WTC11 (cell line): ENCODE results near the gene IL34. TPM values are rescaled to one million over a fixed set of nuclear protein-coding genes. Genes with fewer than 3 reads are reported as not detected.

Experiments
- ATAC-seq: fragments of 200-7000 bp; cut with Tn5 transposase; 2 replicates; pipeline ENCODE4 v1.10.0; 2021; ENCODE audit warnings: mild to moderate bottlenecking, moderate library complexity
- CTCF ChIA-PET: fragments of 300-600 bp; sonication (Branson Sonifier 250); formaldehyde crosslinking; loops from one replicate; lab custom pipeline; 2021; ENCODE audit warnings: antibody characterized with exemption; lab: Charles Lee
- POLR2A ChIA-PET: fragments of 350-600 bp; sonication (Branson Sonifier 250); formaldehyde crosslinking; loops from one replicate; lab custom pipeline; 2021; ENCODE audit warnings: antibody characterized with exemption; lab: Charles Lee
- DNase-seq: peaks from one replicate; pipeline ENCODE4 v3.0.0; 2021; ENCODE audit warnings: low spot score
- H3K27ac Mint-ChIP-seq: 2 replicates; pipeline ENCODE4 v1.8.0; 2021; ENCODE audit warnings: mixed read lengths
- H3K27me3 Mint-ChIP-seq: 2 replicates; pipeline ENCODE4 v1.8.0; 2021; ENCODE audit warnings: low read depth, mild to moderate bottlenecking, moderate library complexity, mixed read lengths
- H3K36me3 Mint-ChIP-seq: 2 replicates; pipeline ENCODE4 v1.8.0; 2021; ENCODE audit warnings: mixed read lengths
- H3K4me1 Mint-ChIP-seq: 2 replicates; pipeline ENCODE4 v1.8.0; 2022; ENCODE audit warnings: mixed read lengths
- H3K4me3 Mint-ChIP-seq: 2 replicates; pipeline ENCODE4 v1.8.0; 2021; ENCODE audit warnings: mild to moderate bottlenecking, moderate library complexity, mixed read lengths
- H3K9me3 Mint-ChIP-seq: 2 replicates; pipeline ENCODE4 v1.8.0; 2021; ENCODE audit warnings: mixed read lengths
- ATF2 ChIP-seq: sonication (generic); formaldehyde crosslinking; IDR thresholded peaks from 2 replicates; pipeline ENCODE4 v1.8.1; 2022; ENCODE audit warnings: low read depth, missing genetic modification reagents, borderline replicate concordance
- CREB1 ChIP-seq: sonication (generic); formaldehyde crosslinking; IDR thresholded peaks from 2 replicates; pipeline ENCODE4 v1.8.0; 2023; ENCODE audit warnings: mild to moderate bottlenecking, missing genetic modification reagents
- ERG ChIP-seq: fragments of 250-450 bp; sonication (Bioruptor Pico); IDR thresholded peaks from 2 replicates; pipeline ENCODE4 v1.8.0; 2021; ENCODE audit warnings: mild to moderate bottlenecking
- ESRRA ChIP-seq: sonication (generic); formaldehyde crosslinking; IDR thresholded peaks from 2 replicates; pipeline ENCODE4 v1.8.1; 2022; ENCODE audit warnings: mild to moderate bottlenecking, missing genetic modification reagents, borderline replicate concordance
- FOXK1 ChIP-seq: sonication (generic); formaldehyde crosslinking; IDR thresholded peaks from 2 replicates; pipeline ENCODE4 v1.8.0; 2022; ENCODE audit warnings: mild to moderate bottlenecking, moderate library complexity, missing genetic modification reagents
- HMGA2 ChIP-seq: fragments of 250-450 bp; sonication (Bioruptor Pico); IDR thresholded peaks from 2 replicates; pipeline ENCODE4 v1.4.0; 2021; ENCODE audit warnings: mild to moderate bottlenecking, moderate library complexity
- HMGXB4 ChIP-seq: sonication (generic); formaldehyde crosslinking; IDR thresholded peaks from 2 replicates; pipeline ENCODE4 v1.8.1; 2023; ENCODE audit warnings: mild to moderate bottlenecking, moderate library complexity, missing genetic modification reagents
- JUN ChIP-seq: sonication (generic); formaldehyde crosslinking; IDR thresholded peaks from 2 replicates; pipeline ENCODE4 v1.8.0; 2023; ENCODE audit warnings: mild to moderate bottlenecking, missing genetic modification reagents
- MAX ChIP-seq: sonication (generic); formaldehyde crosslinking; IDR thresholded peaks from 2 replicates; pipeline ENCODE4 v1.8.0; 2022; ENCODE audit warnings: mild to moderate bottlenecking, missing genetic modification reagents
- MYBL2 ChIP-seq: sonication (generic); formaldehyde crosslinking; IDR thresholded peaks from 2 replicates; pipeline ENCODE4 v1.8.1; 2023; ENCODE audit warnings: mild to moderate bottlenecking, moderate library complexity, missing genetic modification reagents
- NFATC4 ChIP-seq: fragments of 250-450 bp; sonication (Bioruptor Pico); IDR thresholded peaks from 2 replicates; pipeline ENCODE4 v1.9.0; 2021; ENCODE audit warnings: mild to moderate bottlenecking
- NR1H2 ChIP-seq: sonication (generic); formaldehyde crosslinking; IDR thresholded peaks from 2 replicates; pipeline ENCODE4 v1.9.0; 2021; ENCODE audit warnings: mild to moderate bottlenecking, moderate library complexity, missing genetic modification reagents
- NR2C2 ChIP-seq: sonication (generic); formaldehyde crosslinking; IDR thresholded peaks from 2 replicates; pipeline ENCODE4 v1.8.0; 2022; ENCODE audit warnings: mild to moderate bottlenecking, missing genetic modification reagents
- PRRX2 ChIP-seq: fragments of 250-450 bp; sonication (Bioruptor Pico); IDR thresholded peaks from 2 replicates; pipeline ENCODE4 v1.8.0; 2021; ENCODE audit warnings: mild to moderate bottlenecking
- SOX15 ChIP-seq: fragments of 250-450 bp; sonication (Bioruptor Pico); IDR thresholded peaks from 2 replicates; pipeline ENCODE4 v1.9.0; 2021; ENCODE audit warnings: mild to moderate bottlenecking
- TEAD4 ChIP-seq: sonication (generic); formaldehyde crosslinking; IDR thresholded peaks from 2 replicates; pipeline ENCODE4 v1.8.0; 2022; ENCODE audit warnings: mild to moderate bottlenecking, missing genetic modification reagents
- ZNF416 ChIP-seq: fragments of 250-450 bp; sonication (Bioruptor Pico); IDR thresholded peaks from 2 replicates; pipeline ENCODE4 v1.9.0; 2021; ENCODE audit warnings: mild to moderate bottlenecking, inconsistent platforms
- ZNF671 ChIP-seq: fragments of 250-450 bp; sonication (Bioruptor Pico); IDR thresholded peaks from 2 replicates; pipeline ENCODE4 v1.8.0; 2021; ENCODE audit warnings: mild to moderate bottlenecking
- total RNA-seq: library from RNA; stranded (reverse); gene quantifications from 3 replicates; pipeline ENCODE4 v1.2.3, GENCODE V29; 2021
- TF ChIP-seq, protein P1 (sequence below): sonication (generic); formaldehyde crosslinking; IDR thresholded peaks from 2 replicates; pipeline ENCODE4 v1.8.0; 2022; ENCODE audit warnings: mild to moderate bottlenecking, missing genetic modification reagents
- TF ChIP-seq, protein P2 (sequence below): sonication (generic); formaldehyde crosslinking; IDR thresholded peaks from 2 replicates; pipeline ENCODE4 v1.8.0; 2022; ENCODE audit warnings: missing genetic modification reagents
- TF ChIP-seq, protein P3 (sequence below): sonication (generic); formaldehyde crosslinking; IDR thresholded peaks from 2 replicates; pipeline ENCODE4 v1.8.0; 2022; ENCODE audit warnings: mild to moderate bottlenecking, missing genetic modification reagents

IL34 gene
- total RNA-seq, 1 experiment from 2014 or later = 8.8 TPM

- Mint-ChIP-seq H3K27ac (peak overlapping the region; percentile 45; the same call in 1 of the 2 replicates), H3K4me3 (no peak overlapping the region), H3K36me3 (peaks cover 2% of the 10 kb centered on the region; the same call in 1 of the 2 replicates), H3K27me3 (no peaks in the 10 kb centered on the region), H3K9me3 (no peaks in the 10 kb centered on the region), H3K4me1 (peaks cover 18% of the 10 kb centered on the region)
- POLR2A ChIA-PET = no interaction called here
- DNase-seq = peak; percentile 45
- CTCF ChIA-PET = interaction anchor here (0.7 to 2.4 kb wide), 13 partner anchors 8 to 75 kb away, joined by 3 to 18 read pairs (median 4); no protein-coding TSS in a partner anchor
- ATAC-seq = peak; percentile 67
- TF ChIP-seq ZNF671 (CRISPR knock-in tag) (no peak), ERG (no peak), HMGA2 (CRISPR knock-in tag) (no peak), CREB1 (no peak), ZNF416 (no peak), NFATC4 (CRISPR knock-in tag) (no peak), MAX (CRISPR knock-in tag) (no peak), HMGXB4 (CRISPR knock-in tag) (no peak)
- TF ChIP-seq, protein P1, sequence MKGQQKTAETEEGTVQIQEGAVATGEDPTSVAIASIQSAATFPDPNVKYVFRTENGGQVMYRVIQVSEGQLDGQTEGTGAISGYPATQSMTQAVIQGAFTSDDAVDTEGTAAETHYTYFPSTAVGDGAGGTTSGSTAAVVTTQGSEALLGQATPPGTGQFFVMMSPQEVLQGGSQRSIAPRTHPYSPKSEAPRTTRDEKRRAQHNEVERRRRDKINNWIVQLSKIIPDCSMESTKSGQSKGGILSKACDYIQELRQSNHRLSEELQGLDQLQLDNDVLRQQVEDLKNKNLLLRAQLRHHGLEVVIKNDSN = no peak
These were observed 56.9 kb downstream of the IL34 start for GRCh38 chr16:70703041-70703834.

GRCh38 chr16:70703835-70704381, 57.5 kb downstream of the IL34 start:
- CTCF ChIA-PET = interaction anchor here (0.7 to 2.4 kb wide), 13 partner anchors 9 to 67 kb away, joined by 3 to 18 read pairs (median 4); no protein-coding TSS in a partner anchor
- Mint-ChIP-seq H3K27me3 (no peaks in the 10 kb centered on the region), H3K36me3 (peaks cover 2% of the 10 kb centered on the region; the same call in 1 of the 2 replicates), H3K4me3 (no peak overlapping the region), H3K9me3 (no peaks in the 10 kb centered on the region), H3K27ac (peak overlapping the region; percentile 45; the same call in 1 of the 2 replicates), H3K4me1 (peaks cover 24% of the 10 kb centered on the region)
- ATAC-seq (no peak), DNase-seq (no peak)
- POLR2A ChIA-PET = no interaction called here
- no peak for TF ChIP-seq SOX15
- TF ChIP-seq ZNF671 (CRISPR knock-in tag) = no peak
- TF ChIP-seq ESRRA = no peak
- TF ChIP-seq, protein P2, sequence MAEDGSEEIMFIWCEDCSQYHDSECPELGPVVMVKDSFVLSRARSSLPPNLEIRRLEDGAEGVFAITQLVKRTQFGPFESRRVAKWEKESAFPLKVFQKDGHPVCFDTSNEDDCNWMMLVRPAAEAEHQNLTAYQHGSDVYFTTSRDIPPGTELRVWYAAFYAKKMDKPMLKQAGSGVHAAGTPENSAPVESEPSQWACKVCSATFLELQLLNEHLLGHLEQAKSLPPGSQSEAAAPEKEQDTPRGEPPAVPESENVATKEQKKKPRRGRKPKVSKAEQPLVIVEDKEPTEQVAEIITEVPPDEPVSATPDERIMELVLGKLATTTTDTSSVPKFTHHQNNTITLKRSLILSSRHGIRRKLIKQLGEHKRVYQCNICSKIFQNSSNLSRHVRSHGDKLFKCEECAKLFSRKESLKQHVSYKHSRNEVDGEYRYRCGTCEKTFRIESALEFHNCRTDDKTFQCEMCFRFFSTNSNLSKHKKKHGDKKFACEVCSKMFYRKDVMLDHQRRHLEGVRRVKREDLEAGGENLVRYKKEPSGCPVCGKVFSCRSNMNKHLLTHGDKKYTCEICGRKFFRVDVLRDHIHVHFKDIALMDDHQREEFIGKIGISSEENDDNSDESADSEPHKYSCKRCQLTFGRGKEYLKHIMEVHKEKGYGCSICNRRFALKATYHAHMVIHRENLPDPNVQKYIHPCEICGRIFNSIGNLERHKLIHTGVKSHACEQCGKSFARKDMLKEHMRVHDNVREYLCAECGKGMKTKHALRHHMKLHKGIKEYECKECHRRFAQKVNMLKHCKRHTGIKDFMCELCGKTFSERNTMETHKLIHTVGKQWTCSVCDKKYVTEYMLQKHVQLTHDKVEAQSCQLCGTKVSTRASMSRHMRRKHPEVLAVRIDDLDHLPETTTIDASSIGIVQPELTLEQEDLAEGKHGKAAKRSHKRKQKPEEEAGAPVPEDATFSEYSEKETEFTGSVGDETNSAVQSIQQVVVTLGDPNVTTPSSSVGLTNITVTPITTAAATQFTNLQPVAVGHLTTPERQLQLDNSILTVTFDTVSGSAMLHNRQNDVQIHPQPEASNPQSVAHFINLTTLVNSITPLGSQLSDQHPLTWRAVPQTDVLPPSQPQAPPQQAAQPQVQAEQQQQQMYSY (CRISPR knock-in tag) = no peak
- TF ChIP-seq NR1H2 (CRISPR knock-in tag) = no peak
- TF ChIP-seq MYBL2 (CRISPR knock-in tag) = no peak
- TF ChIP-seq FOXK1 (CRISPR knock-in tag) = no peak
- TF ChIP-seq NR2C2 (CRISPR knock-in tag) = no peak
- no peak for TF ChIP-seq ATF2 (CRISPR knock-in tag)
- no peak for TF ChIP-seq PRRX2
- no peak for TF ChIP-seq JUN (CRISPR knock-in tag)
- no peak for TF ChIP-seq TEAD4
- TF ChIP-seq, protein P3, sequence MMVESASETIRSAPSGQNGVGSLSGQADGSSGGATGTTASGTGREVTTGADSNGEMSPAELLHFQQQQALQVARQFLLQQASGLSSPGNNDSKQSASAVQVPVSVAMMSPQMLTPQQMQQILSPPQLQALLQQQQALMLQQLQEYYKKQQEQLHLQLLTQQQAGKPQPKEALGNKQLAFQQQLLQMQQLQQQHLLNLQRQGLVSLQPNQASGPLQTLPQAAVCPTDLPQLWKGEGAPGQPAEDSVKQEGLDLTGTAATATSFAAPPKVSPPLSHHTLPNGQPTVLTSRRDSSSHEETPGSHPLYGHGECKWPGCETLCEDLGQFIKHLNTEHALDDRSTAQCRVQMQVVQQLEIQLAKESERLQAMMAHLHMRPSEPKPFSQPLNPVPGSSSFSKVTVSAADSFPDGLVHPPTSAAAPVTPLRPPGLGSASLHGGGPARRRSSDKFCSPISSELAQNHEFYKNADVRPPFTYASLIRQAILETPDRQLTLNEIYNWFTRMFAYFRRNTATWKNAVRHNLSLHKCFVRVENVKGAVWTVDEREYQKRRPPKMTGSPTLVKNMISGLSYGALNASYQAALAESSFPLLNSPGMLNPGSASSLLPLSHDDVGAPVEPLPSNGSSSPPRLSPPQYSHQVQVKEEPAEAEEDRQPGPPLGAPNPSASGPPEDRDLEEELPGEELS (CRISPR knock-in tag) = no peak
